Muscle of back (tissue), 13 donors: ENCODE results near the gene ANKRD12. TPM values are rescaled to one million over a fixed set of nuclear protein-coding genes. Genes with fewer than 3 reads are reported as not detected.
A peak's percentile ranks its signal among the peaks of the same experiment; 100 is the strongest.
"Not testable (repeated sequence)": the region's sequence is repeated elsewhere in the genome, so short reads cannot be mapped to it uniquely, and the experiment has no call there.

ENCODE experiments used
- DNase-seq, 3 donors: peaks; one replicate each; pipeline versions ENCODE4 v3.0.0 to v3.0.0-alpha.2; 2013
- long read RNA-seq, 9 donors: transcript quantifications; one replicate each; lab custom pipeline, GENCODE V29; 2026
- polyA plus RNA-seq, 10 donors: library from polyadenylated mRNA; unstranded; fragments of 120-200 nt; gene quantifications; one replicate each; pipeline ENCODE4 v1.2.1, GENCODE V29; 2013; ENCODE audit not compliant: insufficient read length in 10 of 10

The ANKRD12 gene
- 10 to 100 TPM; 16.3 to 24.1 (median 19.3) TPM for polyA plus RNA-seq
- long read RNA-seq, donor 1, partial matches to known transcripts, result 0 of 1 reads
- long read RNA-seq, donor 1, other reads (novel, unspliced or antisense), result 0 of 1 reads
- long read RNA-seq, donor 2, result 0 reads
- long read RNA-seq, donor 3, result 0 reads
- long read RNA-seq, donor 4, partial matches to known transcripts, result 0 of 1 reads
- long read RNA-seq, donor 4, other reads (novel, unspliced or antisense), result 0 of 1 reads
- long read RNA-seq, donor 5, result 0 reads
- long read RNA-seq, donor 6, result 0 reads
- long read RNA-seq, donor 7, result 0 reads
- long read RNA-seq, donor 8, result 0 reads
- long read RNA-seq, donor 9, result 0 reads

- DNase-seq, result peak; percentile 98 to 100 (median 99)
Measured at GRCh38 chr18:9136315-9137155, at the start of gene ANKRD12. Gene ANKRD12 (plus strand): TSS chr18:9136781. CDS start chr18:9182433, 45,652 bp downstream.

- DNase-seq, result no peak
Measured at GRCh38 chr18:9087144-9087543, 49.4 kb upstream of the ANKRD12 start.

DNA sequence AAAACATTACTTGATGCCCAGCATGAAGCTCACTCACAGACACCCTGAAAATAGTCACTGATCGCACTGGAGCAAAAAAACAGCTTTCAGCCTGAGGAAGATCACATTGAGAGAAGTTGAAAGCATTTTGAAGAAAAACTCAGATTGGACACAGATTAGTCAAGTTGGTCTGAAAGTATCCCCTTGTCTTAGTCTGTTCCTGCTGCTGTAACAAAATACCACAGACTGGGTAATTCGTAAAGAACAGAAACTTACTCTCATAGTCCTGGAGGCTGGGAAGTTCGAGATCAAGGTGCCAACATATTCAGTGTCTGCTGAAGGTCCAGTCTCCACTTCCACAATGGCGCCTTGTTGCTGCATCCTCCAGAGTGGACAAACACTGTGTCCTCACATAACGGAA is 48.3 kb upstream of the ANKRD12 start:
- no peak for DNase-seq

- DNase-seq, result not testable (repeated sequence)
Measured at GRCh38 chr18:9088727-9089126, 47.9 kb upstream of the ANKRD12 start.

- DNase-seq, result no peak
Measured at GRCh38 chr18:9090578-9090977, 46.0 kb upstream of the ANKRD12 start.

GRCh38 chr18:9091066-9091476 is 45.5 kb upstream of the ANKRD12 start:
- no peak for DNase-seq

- DNase-seq, result no peak
Measured at GRCh38 chr18:9092665-9093064, 43.9 kb upstream of the ANKRD12 start.

GRCh38 chr18:9093109-9093508 is 43.5 kb upstream of the ANKRD12 start:
- DNase-seq, result not testable (repeated sequence)

DNA sequence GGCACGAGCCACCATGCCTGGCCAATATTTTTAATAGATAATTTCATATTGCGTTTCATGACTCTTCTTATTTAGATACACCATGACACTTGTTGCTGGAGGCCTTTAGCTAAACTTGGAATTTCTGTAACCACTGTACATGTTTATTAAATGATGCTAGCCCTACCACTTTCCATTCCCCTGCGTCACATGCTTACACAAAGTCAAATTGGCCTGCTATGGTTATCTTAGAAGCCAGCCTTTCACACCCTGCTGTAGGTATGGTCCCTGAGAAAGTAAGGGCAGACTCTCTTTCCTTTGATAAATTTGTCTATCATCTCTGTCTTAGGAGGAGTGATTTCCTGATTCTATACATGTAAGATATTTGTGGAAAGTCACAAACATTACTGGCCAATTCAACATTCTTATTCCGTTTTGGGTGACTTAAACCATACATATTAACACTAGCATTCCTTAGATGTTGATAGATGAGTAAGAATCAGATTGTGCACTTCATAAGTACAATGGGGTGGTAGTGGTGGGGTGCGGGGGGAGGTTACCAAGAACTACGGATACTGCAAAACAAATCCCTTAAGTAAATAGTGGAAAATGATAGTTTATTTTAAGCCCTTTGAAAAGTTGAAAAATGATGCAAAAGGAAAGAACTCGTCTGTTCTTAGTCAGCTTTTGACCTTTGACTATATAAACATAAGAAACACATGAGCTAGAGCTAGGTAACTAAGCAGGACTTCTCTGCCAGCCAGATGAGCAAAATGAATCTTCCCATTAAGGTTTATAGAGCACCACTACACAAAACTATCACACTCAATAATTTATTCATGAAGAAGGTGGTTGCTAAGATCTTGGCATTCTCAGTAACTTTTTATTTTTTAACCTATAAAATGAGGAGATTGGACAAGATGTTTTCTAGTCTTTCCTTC is 42.0 kb upstream of the ANKRD12 start:
- DNase-seq, result peak in 1 of 3 donors; percentile 32

DNA sequence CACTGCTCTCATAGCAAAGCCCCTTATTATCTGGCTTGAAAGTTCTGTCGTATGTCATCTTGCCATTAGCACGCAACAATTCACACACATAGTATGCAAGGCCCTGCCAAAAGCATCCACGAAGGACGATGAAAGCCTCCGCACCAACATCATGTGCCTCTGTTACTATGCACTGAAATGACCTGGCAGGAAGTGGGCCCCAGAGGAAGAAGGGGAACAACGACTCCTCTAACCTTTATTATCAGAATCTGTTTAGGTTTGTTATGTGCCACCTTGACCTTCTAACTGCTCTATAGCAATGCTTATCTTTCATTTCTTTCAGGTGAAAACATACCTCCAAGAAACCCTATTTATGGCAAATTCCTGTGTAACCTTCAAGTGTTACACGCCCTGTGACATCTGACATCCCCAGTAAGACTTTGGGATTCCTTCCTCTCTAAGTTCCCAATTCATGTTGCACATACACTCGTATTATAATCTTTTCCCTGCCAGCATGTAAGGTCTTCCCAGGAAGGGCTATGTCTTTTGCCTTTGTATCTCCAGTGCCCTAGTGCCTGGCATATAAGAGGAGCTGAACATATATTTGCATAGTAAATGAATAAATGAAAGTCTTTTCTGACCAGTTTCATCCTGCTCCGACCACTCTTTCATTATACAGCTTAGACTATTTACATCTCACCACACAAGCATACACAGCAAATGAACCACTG is 41.1 kb upstream of the ANKRD12 start:
- no peak for DNase-seq

GRCh38 chr18:9096007-9096371 is 40.6 kb upstream of the ANKRD12 start:
- DNase-seq, result no peak

DNA sequence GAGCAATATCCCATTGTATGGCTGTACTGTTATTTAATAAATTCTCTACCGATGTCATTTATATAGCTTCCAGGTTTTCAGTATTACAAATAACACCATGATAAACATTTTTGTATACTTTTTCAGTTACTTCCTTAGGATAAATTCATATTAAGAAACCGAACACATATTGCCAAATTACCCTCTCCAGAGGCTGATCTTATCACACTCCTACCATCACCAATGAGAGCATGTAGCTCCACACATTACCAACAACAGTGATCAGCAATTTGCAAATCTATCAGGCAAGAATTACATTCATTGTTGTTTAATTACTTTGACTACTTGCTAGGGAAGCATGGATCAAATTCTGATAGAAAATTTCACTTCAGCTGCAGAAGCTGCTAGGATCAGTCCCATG is 39.9 kb upstream of the ANKRD12 start:
- DNase-seq, result no peak

GRCh38 chr18:9097349-9097748 is 39.2 kb upstream of the ANKRD12 start:
- no peak for DNase-seq

- no peak for DNase-seq
Measured at GRCh38 chr18:9100796-9101195, 35.8 kb upstream of the ANKRD12 start.

DNA sequence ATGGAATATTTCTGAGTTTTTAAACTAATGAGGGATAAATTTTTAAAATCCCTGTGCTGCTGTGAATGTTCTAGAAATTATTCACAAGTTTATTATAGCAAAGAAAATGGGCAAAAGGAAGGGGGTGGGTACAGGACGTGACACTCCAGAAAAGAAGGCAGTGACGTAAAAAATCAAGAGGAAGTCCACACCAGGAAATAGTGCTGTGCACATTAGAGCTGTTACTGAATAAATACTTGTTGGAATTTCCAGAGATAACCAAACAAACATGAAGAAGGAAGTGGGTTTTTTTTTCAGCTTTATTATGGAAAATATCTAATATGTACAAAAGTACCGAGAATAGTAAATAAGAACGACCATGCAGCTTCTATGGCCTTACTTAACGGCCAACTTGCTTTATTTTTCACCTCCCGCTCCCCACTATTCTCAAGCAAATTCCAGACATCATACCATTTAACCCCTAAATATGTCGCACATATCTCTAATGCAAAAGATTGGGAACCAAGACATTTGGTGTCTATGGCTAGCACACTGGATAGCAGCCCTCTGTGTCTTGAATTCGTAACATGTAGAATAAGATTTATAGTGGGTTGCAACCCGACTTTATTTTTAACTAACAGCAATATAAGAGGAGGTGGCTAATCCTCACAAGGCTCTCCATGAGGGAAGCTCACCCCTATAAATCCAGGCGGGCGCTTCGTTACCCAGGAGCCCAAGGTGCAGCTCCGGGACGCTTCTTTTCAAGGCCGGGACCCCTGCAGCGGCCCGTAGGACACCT is 34.7 kb upstream of the ANKRD12 start:
- DNase-seq, result peak; percentile 34 to 58 (median 39)

DNA sequence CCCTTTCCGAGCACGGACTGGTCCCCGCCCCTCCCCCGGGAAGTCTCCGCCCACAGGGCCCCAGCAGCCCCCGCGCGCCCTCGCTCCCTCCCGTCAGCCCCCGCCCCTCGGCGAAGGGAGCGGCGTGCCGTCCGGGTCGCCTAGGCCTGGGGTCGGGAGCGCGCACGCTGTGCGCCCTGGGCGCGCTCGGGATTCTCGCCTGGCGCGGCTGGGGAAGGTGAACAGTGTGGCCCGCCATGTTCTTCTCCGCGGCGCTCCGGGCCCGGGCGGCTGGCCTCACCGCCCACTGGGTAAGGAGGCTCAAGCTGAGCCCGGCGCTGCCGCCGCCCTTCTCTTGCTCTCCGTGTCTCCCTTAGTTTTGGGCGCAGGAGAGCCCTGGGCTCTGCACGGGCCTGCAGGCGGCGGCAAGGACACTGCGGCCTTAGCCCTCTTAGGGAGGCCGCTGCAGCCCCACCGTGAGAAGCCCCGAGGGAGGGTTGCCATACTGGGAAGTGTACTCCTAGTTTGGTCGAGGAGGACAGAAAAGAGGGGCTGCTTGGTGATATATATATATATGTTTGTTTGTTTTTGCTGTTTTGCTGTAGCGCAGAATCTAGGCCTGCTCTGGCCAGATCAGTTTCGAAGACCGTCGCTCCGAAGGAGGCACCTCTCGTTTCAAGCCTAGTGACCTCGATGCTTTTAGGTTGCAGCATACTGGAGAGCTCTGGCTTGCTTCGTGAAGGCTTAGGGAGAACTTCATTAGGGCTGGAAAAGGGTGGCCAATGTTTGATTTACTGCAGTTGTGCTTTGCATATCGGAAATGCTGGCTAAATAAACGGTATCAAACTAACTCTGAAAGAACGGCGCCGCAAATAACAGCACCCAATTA is 33.8 kb upstream of the ANKRD12 start, which contains the start of gene NDUFV2:
NDUFV2 (plus strand) TSS at position 192 of the 868 bp plus-strand sequence; CDS start at position 237, 45 bp downstream.
- DNase-seq, result peak; percentile 97 to 99 (median 99)

- peak in 2 of 3 donors; percentile 29 to 65 for DNase-seq
Measured at GRCh38 chr18:9103376-9103873, 33.2 kb upstream of the ANKRD12 start.

DNA sequence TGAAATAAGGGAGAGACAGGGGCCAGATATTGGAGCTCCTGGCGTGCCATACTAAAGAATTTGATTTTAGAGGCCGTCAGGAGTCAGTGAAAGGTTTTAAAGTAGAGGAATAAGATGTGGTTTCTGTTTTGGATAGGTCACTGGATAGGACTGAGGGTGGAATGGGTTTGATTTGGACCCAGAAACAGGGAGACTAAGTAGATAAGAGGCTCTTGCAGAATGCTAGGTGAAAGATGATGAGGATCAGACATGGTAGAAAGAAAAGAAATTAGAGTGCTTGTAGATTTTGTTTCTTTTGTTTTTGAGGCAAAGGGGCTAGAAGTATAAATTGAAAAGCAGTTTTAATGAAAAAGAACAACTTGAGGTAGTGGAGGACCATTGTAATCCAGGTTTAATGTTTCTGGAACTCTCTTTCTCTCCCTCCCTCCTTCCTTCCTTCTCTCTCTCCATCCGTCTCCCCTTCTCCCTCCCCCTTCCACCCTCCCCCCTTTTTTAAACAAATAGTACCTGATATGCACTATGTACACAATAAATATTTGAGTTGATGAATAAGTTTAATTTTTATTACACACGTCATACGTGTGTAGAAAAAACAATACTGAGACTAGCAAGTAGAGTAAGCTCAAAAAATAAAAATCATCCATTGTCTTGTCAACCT is 32.2 kb upstream of the ANKRD12 start:
- DNase-seq, result no peak
